Central memory CD4-positive, alpha-beta T cell (primary cell): Measurements from ENCODE around the gene CFAP70.
A peak's percentile ranks its signal among the peaks of the same experiment; 100 is the strongest.
"Not testable (repeated sequence)": the region's sequence is repeated elsewhere in the genome, so short reads cannot be mapped to it uniquely, and the experiment has no call there.

Source experiments
- DNase-seq: peaks from one replicate; pipeline ENCODE4 v3.0.0; 2022

The CFAP70 gene

DNA sequence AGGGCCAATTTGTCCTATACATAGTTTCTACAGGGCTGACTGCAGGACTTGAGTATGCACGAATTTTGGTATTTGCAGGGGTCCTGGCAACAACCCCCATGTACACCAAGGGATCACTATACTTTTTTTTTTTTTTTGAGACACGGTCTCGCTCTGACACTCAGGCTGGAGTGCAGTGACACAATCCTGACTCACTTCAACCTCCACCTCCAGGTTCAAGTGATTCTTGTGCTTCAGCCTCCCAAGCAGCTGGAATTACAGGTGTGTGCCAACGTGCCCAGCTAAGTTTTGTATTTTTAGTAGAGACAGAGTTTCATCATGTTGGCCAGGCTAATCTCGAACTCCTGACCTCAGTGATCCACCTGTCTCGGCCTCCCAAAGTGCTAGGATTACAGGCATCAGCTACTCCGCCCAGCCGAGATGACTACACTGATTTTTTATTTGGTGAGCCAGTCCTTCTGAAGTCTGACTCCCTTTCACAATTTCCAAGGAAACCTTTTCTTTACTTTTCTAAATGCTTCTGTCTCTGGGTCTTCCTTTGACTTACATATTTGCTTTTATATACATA lies 19.8 kb downstream of the CFAP70 start:
- DNase-seq = no peak

DNA sequence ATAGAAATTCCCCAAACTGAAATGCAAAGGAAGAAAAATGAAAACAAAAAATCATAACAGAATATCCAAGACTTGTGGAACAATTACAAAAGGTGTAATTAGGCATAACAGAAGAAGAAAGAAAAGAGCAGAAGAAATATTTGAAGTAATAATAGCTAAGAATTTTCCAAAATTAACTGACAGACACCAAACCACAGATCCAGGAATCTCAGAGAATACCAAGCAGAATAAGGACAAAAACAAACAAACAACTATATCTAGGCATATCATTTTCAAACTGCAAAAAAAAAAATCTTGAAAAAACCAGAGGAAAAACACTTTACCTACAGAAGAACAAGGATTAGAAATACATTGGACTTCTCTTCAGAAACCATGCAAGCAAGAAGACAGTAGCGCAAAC lies 25.5 kb downstream of the CFAP70 start:
- no peak for DNase-seq

DNA sequence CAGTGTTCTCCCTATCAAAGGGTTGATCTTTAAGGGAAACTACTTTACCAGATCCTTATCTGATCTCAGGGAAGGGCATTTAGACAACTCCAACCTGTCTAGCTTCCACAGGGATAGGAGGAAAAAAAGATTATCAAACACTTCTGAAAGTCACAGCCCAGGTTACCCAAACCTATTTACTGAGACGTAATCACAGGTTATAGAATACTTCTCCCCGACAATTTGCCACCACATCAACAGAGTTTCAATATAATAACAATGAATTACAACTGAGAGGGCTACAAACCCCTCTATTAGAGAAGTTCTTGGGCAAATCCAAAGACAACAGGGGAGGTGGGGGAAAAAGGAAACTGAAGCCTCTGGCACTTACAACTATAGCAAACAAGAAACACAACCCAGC lies 26.3 kb downstream of the CFAP70 start:
- DNase-seq = no peak

DNA sequence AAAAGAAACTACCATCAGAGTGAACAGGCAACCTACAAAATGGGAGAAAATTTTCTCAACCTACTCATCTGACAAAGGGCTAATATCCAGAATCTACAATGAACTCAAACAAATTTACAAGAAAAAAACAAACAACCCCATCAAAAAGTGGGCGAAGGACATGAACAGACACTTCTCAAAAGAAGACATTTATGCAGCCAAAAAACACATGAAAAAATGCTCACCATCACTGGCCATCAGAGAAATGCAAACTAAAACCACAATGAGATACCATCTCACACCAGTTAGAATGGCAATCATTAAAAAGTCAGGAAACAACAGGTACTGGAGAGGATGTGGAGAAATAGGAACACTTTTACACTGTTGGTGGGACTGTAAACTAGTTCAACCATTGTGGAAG lies 30.1 kb downstream of the CFAP70 start:
- not testable (repeated sequence) for DNase-seq

DNA sequence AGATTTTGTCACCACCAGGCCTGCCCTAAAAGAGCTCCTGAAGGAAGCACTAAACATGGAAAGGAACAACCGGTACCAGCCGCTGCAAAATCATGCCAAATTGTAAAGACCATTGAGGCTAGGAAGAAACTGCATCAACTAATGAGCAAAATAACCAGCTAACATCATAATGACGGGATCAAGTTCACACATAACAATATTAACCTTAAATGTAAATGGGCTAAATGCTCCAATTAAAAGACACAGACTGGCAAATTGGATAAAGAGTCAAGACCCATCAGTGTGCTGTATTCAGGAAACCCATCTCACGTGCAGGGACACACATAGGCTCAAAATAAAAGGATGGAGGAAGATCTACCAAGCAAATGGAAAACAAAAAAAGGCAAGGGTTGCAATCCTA lies 33.4 kb downstream of the CFAP70 start:
- DNase-seq = not testable (repeated sequence)

DNA sequence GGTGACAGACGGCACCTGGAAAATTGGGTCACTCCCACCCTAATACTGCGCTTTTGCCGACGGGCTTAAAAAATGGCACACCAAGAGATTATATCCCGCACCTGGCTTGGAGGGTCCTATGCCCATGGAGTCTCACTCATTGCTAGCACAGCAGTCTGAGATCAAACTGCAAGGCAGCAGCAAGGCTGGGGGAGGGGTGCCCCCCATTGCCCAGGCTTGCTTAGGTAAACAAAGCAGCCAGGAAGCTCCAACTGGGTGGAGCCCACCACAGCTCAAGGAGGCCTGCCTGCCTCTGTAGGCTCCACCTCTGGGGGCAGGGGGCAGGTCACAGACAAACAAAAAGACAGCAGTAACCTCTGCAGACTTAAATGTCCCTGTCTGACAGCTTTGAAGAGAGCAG lies 35.1 kb downstream of the CFAP70 start:
- not testable (repeated sequence) for DNase-seq

DNA sequence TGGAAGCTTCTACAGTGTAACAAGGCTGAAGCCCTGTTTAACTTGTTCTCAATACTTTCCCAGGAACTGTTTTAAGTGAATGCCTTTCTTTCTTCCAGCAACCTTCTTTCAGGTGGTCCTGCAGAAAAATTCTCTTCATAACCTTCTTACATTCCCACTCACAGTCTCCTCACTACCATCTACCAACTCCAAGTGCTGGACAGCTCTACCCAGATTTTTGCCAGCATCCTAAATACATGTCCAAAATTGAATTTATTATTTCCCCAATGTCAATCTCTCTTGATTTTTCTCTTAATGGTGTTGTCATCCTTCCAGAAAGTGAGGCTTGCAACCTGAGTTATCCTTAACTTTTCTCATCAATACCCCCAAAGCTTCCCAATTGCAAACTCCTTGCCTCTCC lies 48.2 kb downstream of the CFAP70 start:
- no peak for DNase-seq

DNA sequence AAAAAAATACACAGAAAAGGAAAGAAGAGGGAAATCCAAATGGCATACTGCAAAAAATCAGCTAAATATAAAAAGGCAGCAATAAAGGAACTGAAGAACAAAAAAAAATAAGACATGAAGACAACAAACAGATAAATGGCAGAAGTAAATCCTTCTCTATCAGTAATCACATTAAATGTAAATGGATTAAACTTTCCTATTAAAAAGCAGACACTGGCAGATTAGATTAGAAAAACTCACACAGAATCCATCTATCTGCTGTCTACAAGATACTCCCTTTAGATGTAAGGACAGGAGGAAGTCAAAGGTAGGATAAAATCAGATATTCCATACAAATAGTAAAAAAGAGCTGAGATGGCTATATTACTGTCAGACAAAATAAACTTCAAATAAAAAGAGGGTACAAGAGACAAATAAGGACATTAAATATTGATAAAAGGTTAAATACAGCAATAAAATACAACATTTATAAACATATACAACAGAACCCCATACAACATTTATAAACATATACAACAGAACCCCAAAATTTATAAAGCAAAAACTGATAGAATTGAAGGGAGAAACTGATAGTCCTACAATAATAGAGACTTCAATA lies 51.4 kb downstream of the CFAP70 start:
- no peak for DNase-seq

DNA sequence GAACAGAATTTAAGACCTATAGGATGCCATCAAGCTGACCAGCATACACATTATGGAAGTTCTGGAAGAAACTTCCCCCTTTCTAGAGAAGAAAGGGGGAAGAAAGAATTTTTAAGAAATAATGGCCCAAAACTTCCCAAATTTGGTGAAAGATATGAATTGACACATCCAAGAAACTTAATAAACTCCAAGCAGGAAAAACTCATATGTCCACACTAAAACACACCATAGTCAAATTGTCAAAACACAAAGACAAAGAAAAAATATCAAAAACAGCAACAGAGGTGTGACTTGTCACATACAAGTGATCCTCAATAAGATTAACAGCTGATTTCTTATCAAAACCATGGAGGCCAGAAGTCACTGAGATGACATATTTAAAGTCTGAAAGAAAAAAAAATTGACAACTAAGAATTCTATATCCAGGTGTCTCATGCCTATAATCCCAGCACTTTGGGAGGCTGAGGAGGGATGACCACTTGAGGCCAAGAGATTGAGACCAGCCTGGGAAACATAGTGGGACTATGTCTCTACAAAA lies 52.4 kb downstream of the CFAP70 start:
- no peak for DNase-seq

DNA sequence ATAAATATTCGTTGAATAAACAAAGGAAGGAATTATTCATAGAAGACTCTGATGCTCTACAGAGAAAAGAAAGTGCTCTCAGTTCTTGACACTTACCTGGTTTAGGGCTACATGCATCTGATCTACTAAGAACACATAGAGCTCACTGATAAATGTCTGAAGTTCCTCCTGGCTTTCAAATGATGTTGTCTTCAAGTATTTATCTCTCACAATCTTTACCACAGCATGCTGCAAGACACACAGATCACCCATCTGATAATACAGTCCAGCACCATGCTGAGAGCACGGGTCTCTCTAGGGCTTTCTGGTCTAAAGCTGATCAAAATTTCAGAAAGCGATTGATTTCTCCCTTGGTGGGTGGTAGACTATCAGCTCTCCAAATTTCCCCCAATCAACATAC lies 61.7 kb downstream of the CFAP70 start:
- DNase-seq = no peak

DNA sequence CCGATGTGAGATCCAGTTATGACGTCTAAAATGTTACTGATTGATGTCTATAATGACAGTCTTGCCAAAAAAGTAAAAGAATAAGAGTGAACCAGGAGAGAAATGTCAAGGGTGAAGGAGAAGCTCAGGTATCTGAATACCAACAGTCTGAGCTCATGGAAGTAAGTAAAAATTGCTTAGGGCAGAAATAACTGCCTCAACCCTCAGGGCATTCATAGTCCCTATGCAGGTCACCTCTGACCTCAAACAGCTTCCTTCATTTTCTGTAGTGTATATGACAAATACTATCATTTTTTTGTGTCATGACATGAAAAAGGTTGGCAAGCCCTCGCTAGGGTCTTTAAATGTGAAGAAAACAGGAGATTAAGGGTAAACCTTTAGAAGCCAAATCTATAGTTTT lies 65.2 kb downstream of the CFAP70 start:
- no peak for DNase-seq

DNA sequence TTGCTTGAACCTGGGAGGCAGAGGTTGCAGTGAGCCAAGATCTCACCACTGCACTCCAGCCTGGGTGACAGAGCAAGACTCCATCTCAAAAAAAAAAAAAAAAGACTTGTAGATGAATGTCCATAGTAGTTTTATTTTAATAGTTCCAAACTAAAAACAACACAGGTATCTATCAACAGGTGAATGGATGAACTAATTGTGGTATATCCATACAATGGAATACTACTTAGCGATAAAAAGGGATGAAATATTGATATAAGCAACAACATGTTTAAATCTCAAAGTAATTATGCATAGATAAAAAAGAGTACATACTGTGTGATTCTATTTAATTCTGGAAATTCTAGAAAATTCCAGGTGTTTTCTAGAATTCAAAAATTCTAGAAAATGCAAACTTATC lies 68.7 kb downstream of the CFAP70 start:
- DNase-seq = no peak

DNA sequence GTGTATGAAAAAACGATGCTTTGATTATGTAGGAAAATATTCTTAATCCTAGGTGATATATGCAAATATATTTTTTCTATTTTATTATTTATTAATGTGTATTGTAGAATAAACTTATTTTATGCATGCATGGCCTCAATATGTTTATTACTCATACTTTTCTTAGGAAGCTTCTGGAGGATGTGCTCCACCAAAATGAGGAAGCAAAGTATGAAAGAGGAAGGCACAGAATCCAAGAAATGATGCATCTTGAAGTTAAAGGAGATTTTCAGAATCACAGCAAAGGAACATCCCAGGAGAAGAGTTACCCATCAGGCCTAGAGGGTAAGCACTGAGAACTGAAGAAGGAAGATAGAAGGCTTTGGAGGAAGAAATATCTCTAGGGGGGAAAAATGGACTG lies 71.2 kb downstream of the CFAP70 start:
- DNase-seq = no peak

DNA sequence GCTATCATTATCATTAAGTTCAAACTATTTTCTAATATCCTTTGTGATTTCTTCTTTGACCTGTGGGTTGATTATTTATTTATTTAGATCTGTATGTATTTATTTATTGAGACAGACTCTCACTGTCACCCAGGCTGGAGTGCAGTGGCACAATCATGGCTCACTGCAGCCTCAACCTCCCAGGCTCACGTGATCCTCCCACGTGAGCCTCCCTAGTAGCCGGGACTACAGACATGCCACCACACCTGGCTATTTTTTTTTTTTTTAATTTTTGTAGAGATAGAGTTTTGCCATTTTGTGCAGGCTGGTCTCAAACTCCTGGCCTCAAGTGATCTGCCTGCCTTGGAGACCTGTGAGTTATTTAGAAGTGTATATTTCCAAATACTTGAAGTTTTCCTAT lies 77.6 kb downstream of the CFAP70 start:
- no peak for DNase-seq

DNA sequence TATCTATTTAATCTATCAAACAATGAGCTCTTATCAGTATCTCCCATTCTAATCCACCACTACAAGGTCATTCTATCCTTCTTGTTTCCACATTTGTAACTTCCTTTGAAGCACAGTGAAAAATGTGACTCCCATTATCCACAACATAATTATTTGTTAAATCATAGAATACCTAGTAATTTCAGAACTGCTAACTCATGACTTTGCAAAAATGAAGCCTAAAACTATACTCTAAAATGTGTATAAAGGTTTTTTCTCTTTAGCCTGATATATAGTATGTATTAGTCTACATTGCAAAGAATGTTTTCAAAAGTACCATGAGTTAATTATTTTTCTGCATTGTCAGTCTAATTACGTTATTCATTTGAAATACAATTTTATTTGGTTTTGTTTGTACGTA lies 94.2 kb downstream of the CFAP70 start:
- DNase-seq = no peak

DNA sequence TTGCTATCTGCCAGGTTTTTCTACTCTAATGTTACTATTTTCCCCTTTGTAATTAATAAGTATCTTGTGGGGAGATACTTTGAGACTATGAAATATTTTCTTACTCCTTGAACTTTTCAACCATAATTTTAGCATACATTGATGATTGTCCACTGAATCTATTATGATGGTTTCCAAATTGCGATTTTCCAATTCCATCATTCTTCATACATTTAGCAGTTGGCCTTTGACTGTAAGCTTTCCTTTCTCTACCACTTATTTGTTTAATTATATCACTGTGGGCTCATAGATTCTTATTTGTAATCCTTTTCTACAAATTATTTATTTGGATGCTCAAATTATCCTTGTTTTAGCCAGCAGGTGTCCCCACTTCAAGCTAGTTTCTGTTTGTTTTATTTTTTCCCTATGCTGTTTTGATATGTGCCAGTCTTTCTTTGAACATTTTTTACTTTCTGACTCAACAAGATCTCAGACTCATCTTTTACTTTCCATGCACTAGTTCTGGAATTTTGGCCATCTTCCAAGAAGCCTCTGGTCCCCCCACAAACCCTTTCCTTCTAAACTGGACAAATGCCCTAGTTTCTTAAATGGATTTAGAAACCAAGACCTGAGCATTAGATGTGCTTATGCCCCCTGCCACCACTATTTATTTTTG lies 94.8 kb downstream of the CFAP70 start:
- DNase-seq = no peak

DNA sequence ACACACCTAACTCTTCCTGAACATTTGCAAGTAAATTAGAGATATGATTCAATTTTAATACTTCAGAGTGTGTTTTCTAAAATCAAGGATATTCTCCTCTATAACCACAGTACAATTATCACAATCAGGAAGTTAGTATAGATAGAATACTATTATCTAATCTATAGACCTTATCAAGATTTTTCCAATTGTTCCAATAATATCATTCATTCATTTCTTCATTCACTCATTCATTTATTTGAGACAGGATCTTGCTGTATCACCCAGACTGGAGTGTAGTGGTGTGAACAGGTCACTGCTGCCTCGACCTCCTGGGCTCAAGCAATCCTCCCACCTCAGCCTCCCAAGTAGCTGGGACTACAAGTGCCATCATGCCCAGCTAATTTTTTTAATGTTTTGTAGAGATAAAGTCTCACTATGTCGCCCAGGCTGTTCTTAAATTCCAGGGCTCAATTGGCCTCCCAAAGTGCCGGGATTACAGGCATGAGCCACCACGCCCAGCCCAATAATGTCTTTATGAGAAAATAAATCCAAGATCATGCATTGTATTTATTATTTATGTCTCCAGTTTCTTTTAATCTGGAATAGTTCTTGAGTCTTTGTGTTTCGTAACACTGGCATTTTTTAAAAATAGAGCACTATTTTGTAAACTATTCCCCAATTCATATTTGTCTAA lies 95.6 kb downstream of the CFAP70 start:
- DNase-seq = no peak

DNA sequence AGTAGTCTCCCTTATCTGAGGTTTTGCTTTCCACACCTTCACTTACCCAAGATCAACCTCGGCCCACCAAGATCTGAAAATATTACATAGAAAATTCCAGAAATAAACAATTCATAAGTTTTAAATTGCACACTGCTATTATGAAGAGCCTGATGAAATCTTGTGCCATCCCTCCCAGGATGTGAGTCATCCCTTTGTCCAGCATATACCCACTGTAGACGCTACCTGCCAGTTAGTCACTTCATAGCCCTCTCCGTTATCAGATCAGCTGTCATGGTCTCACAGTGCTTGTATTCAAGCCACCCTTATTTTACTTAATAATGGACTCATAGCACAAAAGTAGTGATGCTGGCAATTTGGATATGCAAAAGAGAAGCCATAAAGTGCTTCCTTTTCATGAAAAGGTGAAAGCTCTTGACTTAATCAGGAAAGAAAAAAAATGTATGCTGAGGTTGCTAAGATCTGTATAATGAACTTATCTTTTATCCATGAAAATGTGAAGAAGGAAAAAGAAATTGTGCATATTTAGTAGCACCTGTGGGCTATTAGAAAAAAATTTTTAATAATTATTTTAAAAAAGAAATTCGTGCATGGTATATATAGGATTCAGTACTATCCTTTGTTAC lies 96.4 kb downstream of the CFAP70 start:
- DNase-seq = no peak

DNA sequence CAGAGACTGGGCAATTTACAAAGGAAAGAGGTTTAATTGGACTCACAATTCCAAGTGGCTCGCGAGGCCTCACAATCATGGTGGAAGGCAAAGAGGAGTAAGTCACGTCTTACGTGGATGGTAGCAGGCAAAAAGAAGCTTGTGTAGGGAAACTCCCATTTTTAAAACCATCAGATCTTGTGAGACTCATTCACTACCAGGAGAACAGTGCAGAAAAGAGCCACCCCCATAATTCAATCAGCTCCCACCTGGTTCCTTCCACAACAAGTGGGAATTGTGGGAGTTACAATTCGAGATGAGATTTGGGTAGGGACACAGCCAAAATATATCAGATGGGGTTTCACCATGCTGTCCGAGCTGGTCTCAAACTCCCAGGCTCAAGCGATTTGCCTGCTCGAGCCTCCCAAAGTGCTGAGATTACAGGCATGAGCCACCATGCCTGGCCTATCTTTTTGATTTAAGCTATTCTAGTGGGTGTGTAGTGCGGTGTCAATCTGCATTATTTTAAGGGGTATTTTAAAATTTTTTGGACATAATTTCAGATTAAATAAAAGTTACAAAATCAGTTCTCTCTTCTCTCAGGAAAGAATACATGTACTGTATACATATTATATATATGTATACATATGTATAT lies 97.2 kb downstream of the CFAP70 start:
- no peak for DNase-seq

DNA sequence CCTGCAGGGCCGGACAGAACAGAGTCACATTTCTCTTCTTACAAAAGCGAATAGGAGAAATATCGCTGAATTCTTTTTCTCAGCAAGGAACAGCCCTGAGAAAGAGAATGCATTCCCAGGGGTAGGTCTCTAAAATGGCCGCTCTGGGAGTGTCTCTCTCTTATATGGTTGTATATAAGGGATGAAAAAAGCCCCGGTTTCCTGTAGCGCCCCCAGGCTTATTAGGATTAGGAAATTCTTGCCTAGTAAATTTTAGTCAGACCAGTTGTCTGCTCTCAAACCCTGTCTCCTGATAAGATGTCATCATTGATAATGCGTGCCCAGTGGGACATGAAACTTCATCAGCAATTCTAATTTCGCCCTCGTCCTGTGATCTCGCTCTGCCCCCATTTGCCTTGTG lies 100.1 kb downstream of the CFAP70 start:
- not testable (repeated sequence) for DNase-seq

DNA sequence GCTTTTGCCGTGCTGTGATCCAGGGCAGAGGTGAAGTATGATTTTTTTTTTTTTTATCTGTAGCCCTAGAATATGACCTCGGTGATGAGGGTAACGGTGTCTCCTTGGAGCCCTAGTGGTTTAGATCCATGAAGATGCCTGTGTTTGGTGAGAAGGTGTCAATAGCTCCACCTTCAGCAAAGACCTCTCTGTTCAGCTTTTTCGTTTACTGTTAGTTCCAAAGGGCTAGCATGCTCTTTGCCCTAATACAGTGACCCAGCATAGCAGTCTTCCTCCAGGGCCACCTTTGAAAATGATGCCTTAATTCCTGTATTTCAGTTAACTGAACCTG lies 105.5 kb downstream of the CFAP70 start:
- no peak for DNase-seq

DNA sequence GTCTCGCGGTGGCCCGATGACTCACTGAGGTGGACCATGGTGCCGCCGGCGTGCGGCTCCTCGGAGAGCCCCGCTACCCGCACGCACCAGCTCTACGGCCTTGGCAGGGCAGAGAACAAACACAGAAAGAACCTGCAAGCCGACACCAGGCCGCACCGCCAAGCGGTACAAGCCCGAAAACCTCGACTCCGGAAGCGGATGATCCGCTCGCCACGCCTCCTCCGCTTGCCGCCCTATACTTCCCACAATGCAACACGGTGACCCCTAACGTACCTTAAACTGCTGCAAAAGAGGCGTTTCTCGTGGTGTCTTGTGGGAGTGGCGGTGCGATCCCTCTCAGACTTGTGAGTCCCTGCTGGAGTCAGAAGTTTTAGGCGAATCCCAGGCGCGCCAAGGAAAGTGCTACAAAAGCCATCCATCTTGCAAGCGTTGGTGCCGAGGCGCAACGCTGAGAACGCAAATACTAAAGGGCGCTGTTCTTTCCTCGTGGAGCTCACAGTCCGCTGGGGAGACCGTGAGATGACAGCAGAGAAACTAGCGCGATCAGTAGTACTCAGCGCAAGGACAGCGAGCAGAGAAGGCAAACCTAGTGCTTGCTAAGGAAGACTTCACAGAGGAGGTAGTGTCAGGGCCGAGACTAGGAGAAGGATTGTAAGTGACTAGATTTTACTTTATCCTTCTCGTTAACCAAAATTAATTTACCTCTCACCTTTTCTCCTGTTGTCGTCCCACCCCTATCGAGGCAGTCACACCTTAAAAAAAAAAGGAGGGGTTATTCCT lies 106.0 kb downstream of the CFAP70 start, which contains the start of gene MRPS16:
MRPS16 (minus strand) TSS at position 200 of the 780 bp plus-strand sequence; CDS start at position 38, 162 bp downstream.
- DNase-seq = peak; percentile 94
